Measurements from ENCODE around the gene DOK7. TPM values are rescaled to one million over a fixed set of nuclear protein-coding genes. Genes with fewer than 3 reads are reported as not detected.

The DOK7 gene
- total RNA-seq, 3 donors from 2014 or later, result 1.3 to 3.5 TPM; not detected in 1

DNA sequence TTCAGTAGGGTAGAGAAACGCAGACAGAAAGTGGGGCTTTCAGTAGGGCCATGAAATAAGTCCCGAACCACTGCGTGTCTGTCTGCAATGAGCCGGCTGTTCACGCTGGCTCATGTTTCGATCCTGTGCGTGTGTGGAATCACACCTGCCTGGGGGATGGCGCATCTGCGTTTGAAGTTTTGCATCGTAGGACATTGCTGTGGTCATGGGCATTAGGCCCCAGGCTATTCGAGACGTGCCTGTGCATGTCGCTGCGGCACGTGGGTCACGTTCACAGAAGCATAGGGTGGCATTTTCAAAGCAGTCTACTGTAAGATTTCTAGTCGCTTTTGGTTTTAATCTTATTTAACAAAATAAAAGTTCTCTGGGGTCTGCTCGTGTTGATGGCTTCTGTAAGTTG is 46.8 kb upstream of the DOK7 start:
- no peaks in the 10 kb centered on the region for H3K36me3 ChIP-seq
- H3K4me1 ChIP-seq, result no peaks in the 10 kb centered on the region
- no peak for DNase-seq (ENCODE audit: low spot score in 2 of 2)
- H3K27ac ChIP-seq, result no peak overlapping the region
- H3K9me3 ChIP-seq, result no peaks in the 10 kb centered on the region
- TF ChIP-seq, protein P1, sequence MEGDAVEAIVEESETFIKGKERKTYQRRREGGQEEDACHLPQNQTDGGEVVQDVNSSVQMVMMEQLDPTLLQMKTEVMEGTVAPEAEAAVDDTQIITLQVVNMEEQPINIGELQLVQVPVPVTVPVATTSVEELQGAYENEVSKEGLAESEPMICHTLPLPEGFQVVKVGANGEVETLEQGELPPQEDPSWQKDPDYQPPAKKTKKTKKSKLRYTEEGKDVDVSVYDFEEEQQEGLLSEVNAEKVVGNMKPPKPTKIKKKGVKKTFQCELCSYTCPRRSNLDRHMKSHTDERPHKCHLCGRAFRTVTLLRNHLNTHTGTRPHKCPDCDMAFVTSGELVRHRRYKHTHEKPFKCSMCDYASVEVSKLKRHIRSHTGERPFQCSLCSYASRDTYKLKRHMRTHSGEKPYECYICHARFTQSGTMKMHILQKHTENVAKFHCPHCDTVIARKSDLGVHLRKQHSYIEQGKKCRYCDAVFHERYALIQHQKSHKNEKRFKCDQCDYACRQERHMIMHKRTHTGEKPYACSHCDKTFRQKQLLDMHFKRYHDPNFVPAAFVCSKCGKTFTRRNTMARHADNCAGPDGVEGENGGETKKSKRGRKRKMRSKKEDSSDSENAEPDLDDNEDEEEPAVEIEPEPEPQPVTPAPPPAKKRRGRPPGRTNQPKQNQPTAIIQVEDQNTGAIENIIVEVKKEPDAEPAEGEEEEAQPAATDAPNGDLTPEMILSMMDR (IDR thresholded peaks at IDR 0.05), result no peak
- TF ChIP-seq POLR2A (IDR thresholded peaks at IDR 0.05) (no peak), POLR2AphosphoS5 (IDR thresholded peaks at IDR 0.05) (no peak)
- H3K27me3 ChIP-seq, result no peaks in the 10 kb centered on the region
- intact Hi-C loops (cut with DNase I; ENCODE audit: low total_unique reads), result no loop called here
- H3K4me3 ChIP-seq, result no peak overlapping the region

DNA sequence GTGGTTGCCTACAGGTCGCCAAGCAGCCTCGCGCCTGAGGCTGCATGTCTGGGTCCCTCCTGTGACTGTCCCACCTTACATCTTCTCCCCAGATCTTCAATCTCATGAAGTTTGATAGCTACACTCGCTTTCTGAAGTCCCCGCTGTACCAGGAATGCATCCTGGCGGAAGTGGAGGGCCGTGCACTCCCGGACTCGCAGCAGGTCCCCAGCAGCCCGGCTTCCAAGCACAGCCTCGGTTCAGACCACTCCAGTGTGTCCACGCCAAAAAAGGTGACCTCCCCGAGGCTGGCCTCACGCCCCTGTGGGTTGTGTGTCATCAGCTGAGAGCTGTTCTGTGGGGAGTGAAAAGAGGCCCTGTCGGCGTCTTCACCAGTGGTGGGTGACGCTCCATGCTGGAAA is 46.3 kb upstream of the DOK7 start:
- Histone ChIP-seq H3K27me3 (no peaks in the 10 kb centered on the region), H3K9me3 (no peaks in the 10 kb centered on the region), H3K36me3 (no peaks in the 10 kb centered on the region), H3K27ac (no peak overlapping the region), H3K4me3 (no peak overlapping the region), H3K4me1 (no peaks in the 10 kb centered on the region)
- intact Hi-C loops (cut with DNase I; ENCODE audit: low total_unique reads), result no loop called here
- TF ChIP-seq POLR2A (IDR thresholded peaks at IDR 0.05), result no peak
- DNase-seq (ENCODE audit: low spot score in 2 of 2), result no peak

DNA sequence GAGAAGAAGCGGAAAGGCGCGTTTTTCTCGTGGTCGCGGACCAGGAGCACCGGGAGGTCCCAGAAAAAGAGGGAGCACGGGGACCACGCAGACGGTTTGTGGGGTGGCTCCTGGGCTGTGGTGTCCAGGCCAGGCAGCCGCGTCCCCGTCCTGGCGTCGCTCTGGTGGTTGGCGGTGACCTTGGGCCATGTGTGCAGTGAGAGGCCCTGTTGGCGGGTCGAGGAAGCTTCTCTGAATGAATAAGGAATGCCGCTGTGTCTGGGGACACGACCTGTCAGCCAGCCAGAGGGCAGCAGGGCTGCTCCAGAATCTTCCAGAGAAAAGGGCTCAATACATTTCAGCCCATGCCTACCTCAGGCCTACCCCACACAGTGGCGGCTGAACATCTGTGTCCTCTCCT is 45.7 kb upstream of the DOK7 start:
- Histone ChIP-seq H3K27ac (no peak overlapping the region), H3K36me3 (no peaks in the 10 kb centered on the region), H3K27me3 (no peaks in the 10 kb centered on the region), H3K4me1 (no peaks in the 10 kb centered on the region), H3K4me3 (no peak overlapping the region), H3K9me3 (no peaks in the 10 kb centered on the region)
- TF ChIP-seq POLR2AphosphoS5 (IDR thresholded peaks at IDR 0.05), result no peak
- TF ChIP-seq POLR2A (IDR thresholded peaks at IDR 0.05), result no peak
- TF ChIP-seq, protein P1 (IDR thresholded peaks at IDR 0.05), result no peak
- intact Hi-C loops (cut with DNase I; ENCODE audit: low total_unique reads), result no loop called here
- no peak for DNase-seq (ENCODE audit: low spot score in 2 of 2)

DNA sequence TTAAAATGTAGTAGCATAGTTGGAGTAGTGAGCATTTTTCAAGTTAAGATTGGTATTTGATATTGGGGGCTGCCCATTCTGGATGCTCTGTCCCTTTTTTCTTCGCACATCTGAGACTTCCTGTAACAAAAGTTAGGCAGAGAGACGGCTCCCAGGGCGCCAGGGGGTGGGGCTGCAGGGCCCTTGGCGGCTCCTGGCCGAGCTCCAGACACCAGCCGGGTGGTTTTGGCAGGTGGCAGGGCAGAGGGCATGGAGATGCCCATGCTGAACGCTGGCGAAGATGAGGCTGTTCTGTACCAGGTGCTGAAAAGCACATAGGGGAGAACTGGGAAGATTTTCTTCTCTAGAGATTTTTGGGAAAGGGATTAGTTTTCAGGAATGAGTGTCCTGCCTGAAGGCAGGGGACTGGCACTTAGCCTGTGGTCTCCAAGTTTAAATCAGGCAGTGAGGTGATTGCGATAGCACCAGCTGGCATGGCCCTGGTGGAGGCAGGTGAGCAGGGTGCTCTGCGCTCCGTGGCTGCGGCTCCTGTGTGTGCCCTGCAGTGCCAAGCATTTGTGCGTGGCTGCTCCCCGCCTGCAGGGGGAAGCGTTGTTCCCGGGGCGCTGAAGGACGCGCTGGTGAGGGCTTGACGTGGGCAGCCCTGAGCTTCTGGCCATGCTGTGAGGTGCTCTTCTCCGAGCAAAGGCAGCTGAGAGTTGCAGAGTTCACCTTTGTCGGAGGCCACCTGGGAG is 44.9 kb upstream of the DOK7 start:
- Histone ChIP-seq H3K4me1 (no peaks in the 10 kb centered on the region), H3K27ac (no peak overlapping the region), H3K9me3 (no peaks in the 10 kb centered on the region), H3K4me3 (no peak overlapping the region), H3K27me3 (no peaks in the 10 kb centered on the region), H3K36me3 (no peaks in the 10 kb centered on the region)
- no peak for DNase-seq (ENCODE audit: low spot score in 2 of 2)
- intact Hi-C loops (cut with DNase I; ENCODE audit: low total_unique reads), result no loop called here
- TF ChIP-seq POLR2A (IDR thresholded peaks at IDR 0.05) (no peak), POLR2AphosphoS5 (IDR thresholded peaks at IDR 0.05) (no peak)
- TF ChIP-seq, protein P1 (IDR thresholded peaks at IDR 0.05), result no peak

DNA sequence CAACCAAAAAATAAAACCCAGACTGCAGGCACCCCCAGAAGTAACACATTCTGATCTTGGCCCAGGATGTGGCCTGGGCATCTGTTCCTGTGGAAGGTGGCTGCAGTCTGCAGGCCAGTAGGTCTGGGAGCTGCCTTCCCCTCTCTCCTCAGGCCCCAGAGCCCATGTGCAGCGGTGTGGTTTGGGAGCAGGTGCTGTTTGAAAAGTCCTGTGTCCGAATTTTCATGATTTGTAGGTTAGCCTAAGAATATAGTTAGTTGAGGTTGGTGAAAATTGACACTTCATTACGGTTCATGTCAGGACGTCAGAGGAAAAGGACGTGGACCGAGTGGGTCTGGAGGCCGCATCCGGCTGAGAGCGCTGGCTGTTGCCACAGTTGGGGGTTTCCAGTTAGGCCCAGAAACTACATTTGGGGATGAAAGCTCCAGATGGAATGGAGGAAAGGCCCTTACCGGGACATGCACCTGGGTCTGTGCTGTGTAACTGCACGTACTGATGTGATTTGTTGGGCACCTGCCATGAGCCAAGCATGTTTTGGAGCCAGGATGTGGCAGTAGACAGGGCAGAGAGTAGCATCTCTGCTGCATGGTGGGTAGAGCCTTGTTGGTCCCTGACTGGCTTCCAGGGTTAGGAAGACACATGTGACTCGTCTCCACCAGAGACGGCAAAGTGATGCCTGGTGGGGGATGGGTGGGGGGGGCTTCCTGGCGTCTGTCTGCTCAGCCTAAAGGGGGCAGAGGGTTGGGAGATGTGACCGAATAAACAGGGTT is 43.1 kb upstream of the DOK7 start:
- Histone ChIP-seq H3K36me3 (no peaks in the 10 kb centered on the region), H3K27me3 (no peaks in the 10 kb centered on the region), H3K4me1 (no peaks in the 10 kb centered on the region), H3K9me3 (no peaks in the 10 kb centered on the region), H3K27ac (no peak overlapping the region), H3K4me3 (no peak overlapping the region)
- no peak for DNase-seq (ENCODE audit: low spot score in 2 of 2)
- intact Hi-C loops (cut with DNase I; ENCODE audit: low total_unique reads), result no loop called here
- TF ChIP-seq POLR2A (IDR thresholded peaks at IDR 0.05) (no peak), POLR2AphosphoS5 (IDR thresholded peaks at IDR 0.05) (no peak)
- TF ChIP-seq, protein P1 (IDR thresholded peaks at IDR 0.05), result no peak

Measured in breast epithelium (tissue), 4 donors.